Testis (tissue), 3 donors: ENCODE measurements around the gene VAMP5. TPM values are rescaled to one million over a fixed set of nuclear protein-coding genes. Genes with fewer than 3 reads are reported as not detected.

ENCODE experiments used
- DNase-seq: peaks from one replicate; pipeline ENCODE4 v3.0.0-alpha.2; 2019
- H3K27ac ChIP-seq, 2 donors: fragments of 200-600 bp; sonication (generic); one replicate each; pipeline ENCODE4 v1.5.1; 2019
- H3K27me3 ChIP-seq: fragments of 200-600 bp; sonication (generic); one replicate; pipeline ENCODE4 v1.5.1; 2019
- H3K36me3 ChIP-seq: fragments of 200-600 bp; sonication (generic); one replicate; pipeline ENCODE4 v1.5.1; 2017; ENCODE audit warnings: low read depth; ENCODE audit errors: missing control alignments
- H3K4me1 ChIP-seq: fragments of 200-600 bp; sonication (generic); one replicate; pipeline ENCODE4 v1.5.1; 2019
- H3K4me3 ChIP-seq, 2 donors: fragments of 200-600 bp; sonication (generic); one replicate each; pipeline ENCODE4 v1.5.1; 2017 to 2019
- H3K9me3 ChIP-seq: fragments of 200-600 bp; sonication (generic); one replicate; pipeline ENCODE4 v1.5.1; 2017
- POLR2A ChIP-seq: fragments of 450-650 bp; IDR thresholded peaks from one replicate; pipeline ENCODE4 v1.6.1; 2017; ENCODE audit warnings: antibody characterized with exemption, mild to moderate bottlenecking, moderate library complexity
- WGBS, 2 donors: methylation state at CpG; one replicate each; pipeline ENCODE4 v1.1.5; 2018; 5-methylcytosine and 5-hydroxymethylcytosine counted together
- intact Hi-C: fragments of 100-400 bp; cut with DNase I; formaldehyde crosslinking; loops from one replicate; pipeline ENCODE4 v1.15.1; 2023; ENCODE audit warnings: low total_unique reads
- polyA plus RNA-seq: library from polyadenylated mRNA; stranded (reverse); fragments of 350-450 nt; fragmentation: Illumina TruSeq; extraction: RNeasy Lipid Tissue Mini Kit (QIAGEN cat#74804); gene quantifications from one replicate; pipeline ENCODE4 v1.2.3, GENCODE V29; 2014; ENCODE audit warnings: low read depth, low replicate concordance; ENCODE audit not compliant: insufficient read depth
- total RNA-seq, 2 donors: library from RNA; depleted of rRNA; stranded (reverse); fragments of >200 nt; gene quantifications; one replicate each; pipeline ENCODE4 v1.2.3, GENCODE V29; 2016
- TF ChIP-seq, protein P1 (sequence below), 3 experiments: fragments of 450-650 bp in 2 of 3; fragments of 200-600 bp in 1 of 3; sonication (generic) in 1 of 3; IDR thresholded peaks; one replicate each; pipeline ENCODE4 v1.5.1; 2016 to 2019; ENCODE audit warnings: antibody characterized with exemption in 3 of 3, mild to moderate bottlenecking in 2 of 3, moderate library complexity in 1 of 3

The VAMP5 gene
- total and polyA plus RNA-seq, 3 donors from 2014 or later = 4.9 to 36.8 (median 17.5) TPM

DNA sequence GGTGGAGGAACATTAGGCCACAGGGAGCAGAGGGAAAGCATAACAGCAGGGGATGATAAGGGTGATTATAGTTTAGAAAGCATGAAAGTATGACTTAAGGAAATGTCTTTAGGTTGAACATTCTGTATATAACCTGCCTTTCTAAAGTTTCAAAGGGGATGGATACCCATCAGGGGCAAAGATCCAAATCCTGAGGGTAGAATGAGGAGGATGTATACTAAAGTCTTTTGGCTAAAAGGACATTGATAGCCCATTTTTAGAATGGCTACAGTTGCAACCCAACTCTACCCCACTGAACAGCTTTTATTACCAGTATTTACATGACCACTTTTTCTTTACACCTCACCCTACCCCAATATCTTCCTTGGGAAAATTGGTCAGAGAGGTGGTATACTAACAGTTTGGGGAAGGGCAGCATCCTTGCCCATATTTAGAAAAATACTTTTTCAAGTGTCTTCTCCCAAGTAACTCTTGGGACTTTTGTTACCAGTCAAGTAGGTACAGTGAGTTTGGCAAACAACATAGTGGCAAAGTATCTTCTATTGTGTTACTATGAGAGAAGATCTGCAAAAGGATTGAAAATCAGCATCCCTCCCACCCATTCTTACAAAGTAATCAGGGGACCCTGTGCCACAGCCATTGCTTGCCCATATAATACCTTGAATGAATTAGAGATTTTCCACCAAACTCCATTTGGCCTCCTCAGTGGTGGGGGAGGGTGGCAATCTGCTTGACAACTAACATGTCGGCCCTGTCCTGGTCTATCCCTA lies 37.0 kb upstream of the VAMP5 start:
- 90 to 100% methylated on average over 1 of the region's 1 CpG for WGBS, 2 donors
- no peak overlapping the region for H3K27ac ChIP-seq
- no peak for DNase-seq
- TF ChIP-seq, protein P1, sequence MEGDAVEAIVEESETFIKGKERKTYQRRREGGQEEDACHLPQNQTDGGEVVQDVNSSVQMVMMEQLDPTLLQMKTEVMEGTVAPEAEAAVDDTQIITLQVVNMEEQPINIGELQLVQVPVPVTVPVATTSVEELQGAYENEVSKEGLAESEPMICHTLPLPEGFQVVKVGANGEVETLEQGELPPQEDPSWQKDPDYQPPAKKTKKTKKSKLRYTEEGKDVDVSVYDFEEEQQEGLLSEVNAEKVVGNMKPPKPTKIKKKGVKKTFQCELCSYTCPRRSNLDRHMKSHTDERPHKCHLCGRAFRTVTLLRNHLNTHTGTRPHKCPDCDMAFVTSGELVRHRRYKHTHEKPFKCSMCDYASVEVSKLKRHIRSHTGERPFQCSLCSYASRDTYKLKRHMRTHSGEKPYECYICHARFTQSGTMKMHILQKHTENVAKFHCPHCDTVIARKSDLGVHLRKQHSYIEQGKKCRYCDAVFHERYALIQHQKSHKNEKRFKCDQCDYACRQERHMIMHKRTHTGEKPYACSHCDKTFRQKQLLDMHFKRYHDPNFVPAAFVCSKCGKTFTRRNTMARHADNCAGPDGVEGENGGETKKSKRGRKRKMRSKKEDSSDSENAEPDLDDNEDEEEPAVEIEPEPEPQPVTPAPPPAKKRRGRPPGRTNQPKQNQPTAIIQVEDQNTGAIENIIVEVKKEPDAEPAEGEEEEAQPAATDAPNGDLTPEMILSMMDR (IDR thresholded peaks at IDR 0.05) = no peak
- TF ChIP-seq POLR2A = no peak
- peaks cover under 1% of the 10 kb centered on the region for H3K4me1 ChIP-seq
- no peak overlapping the region for H3K4me3 ChIP-seq
- H3K27me3 ChIP-seq = no peaks in the 10 kb centered on the region
- intact Hi-C loops = no loop called here
- no peaks in the 10 kb centered on the region for H3K36me3 ChIP-seq
- no peaks in the 10 kb centered on the region for H3K9me3 ChIP-seq

DNA sequence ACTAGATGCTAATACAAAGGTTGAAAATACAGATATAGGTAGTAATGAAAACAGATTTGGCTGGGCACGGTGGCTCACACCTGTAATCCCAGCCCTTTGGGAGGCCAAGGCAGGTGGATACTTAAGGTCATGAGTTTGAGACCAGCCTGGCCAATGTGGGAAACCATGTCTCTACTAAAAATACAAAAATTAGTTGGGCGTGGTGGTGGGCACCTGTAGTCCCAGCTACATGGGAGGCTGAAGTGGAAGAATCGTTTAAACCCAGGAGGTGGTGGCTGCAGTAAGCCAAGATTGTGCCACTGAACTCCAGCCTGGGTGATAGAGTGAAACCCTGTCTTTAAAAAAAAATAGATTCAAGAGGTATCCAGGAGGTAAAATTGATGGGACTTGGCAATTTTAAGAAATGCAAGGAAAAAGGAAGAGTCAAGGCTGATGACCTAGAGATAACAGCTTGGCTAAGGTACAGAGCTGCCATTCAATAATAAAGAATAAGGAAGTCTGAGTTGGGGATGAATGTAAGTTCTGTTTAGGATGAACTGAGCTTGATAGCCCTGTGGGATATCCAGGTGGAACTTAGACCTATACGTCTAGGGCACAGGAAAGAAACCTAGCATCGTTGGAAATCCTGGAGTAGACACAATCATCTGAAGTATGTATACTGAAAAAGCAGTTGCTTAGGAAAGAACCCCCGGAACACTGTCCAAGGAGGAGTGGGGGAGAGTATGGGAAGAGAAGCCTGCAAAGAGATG lies 36.2 kb upstream of the VAMP5 start:
- Histone ChIP-seq H3K9me3 (no peaks in the 10 kb centered on the region), H3K4me3 (no peak overlapping the region), H3K36me3 (no peaks in the 10 kb centered on the region), H3K4me1 (no peaks in the 10 kb centered on the region), H3K27me3 (no peaks in the 10 kb centered on the region), H3K27ac (no peak overlapping the region)
- WGBS, 2 donors = 76 to 77% methylated on average over 6 of the region's 6 CpGs
- no peak for DNase-seq
- no peak for TF ChIP-seq POLR2A
- intact Hi-C loops = no loop called here

DNA sequence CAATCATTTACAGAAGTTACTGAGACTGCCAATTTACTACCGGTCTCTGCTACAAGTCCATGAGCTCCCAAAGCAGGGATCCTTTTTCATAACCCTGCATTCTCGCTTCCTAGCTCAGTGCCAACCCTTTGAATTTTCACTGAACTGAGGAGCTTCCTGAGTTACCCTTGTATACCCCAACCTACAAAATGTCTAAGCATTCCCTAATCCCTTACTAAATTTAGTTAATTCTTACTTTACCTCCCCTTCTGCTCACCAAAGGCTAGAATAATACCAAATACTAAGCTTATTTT lies 35.7 kb upstream of the VAMP5 start:
- no peaks in the 10 kb centered on the region for H3K36me3 ChIP-seq
- no peaks in the 10 kb centered on the region for H3K27me3 ChIP-seq
- H3K4me3 ChIP-seq = no peak overlapping the region
- DNase-seq = no peak
- intact Hi-C loops = no loop called here
- no peak overlapping the region for H3K27ac ChIP-seq
- H3K4me1 ChIP-seq = no peaks in the 10 kb centered on the region
- TF ChIP-seq, protein P1 (IDR thresholded peaks at IDR 0.05) = no peak
- TF ChIP-seq POLR2A = no peak
- H3K9me3 ChIP-seq = no peaks in the 10 kb centered on the region
- 57 to 61% methylated on average over 2 of the region's 2 CpGs for WGBS, 2 donors

DNA sequence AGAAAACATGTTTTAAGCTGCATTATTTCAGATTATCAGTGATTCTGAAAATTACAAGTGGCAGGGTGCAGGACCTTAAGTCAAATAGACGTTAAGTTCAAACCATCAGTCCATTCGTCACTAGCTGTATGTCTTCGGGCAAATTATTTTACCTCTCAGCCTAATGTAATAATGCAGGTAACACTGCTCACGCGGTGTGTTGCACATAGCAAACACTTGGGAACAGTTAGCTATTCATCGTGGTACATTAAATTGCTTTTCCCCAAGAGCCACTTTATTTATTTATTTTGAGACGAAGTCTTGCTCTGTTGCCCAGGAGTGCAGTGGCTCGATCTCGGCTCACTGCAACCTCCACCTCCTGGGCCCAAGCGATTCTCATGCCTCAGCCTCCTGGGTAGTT lies 35.1 kb upstream of the VAMP5 start:
- WGBS, 2 donors = 88 to 89% methylated on average over 10 of the region's 10 CpGs
- TF ChIP-seq POLR2A = no peak
- TF ChIP-seq, protein P1 (IDR thresholded peaks at IDR 0.05) = no peak
- Histone ChIP-seq H3K9me3 (no peaks in the 10 kb centered on the region), H3K36me3 (no peaks in the 10 kb centered on the region), H3K4me1 (no peaks in the 10 kb centered on the region), H3K27ac (no peak overlapping the region), H3K27me3 (no peaks in the 10 kb centered on the region), H3K4me3 (no peak overlapping the region)
- intact Hi-C loops = no loop called here
- no peak for DNase-seq

DNA sequence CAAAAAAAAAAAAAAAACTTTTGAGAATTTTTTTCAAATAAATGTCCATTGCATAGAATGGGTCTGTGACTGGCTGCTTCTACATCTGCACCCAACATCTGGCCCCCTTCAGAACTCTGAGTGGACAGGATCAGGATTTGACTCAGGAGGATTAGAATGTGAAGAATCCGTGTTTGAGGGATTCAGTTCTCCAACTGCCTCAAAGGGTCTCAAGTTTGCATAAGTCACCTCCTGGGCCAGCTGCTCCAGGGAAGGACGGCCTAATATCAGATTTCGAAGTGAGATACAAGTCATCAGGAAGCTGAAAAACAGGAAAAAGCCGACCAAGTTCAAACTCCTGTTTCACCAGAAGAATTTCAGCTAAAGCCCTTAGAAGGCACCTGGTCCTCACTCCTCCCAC lies 34.4 kb upstream of the VAMP5 start:
- intact Hi-C loops = loop anchor here (5.0 kb wide), 1 partner anchor 118 kb away; no protein-coding TSS in a partner anchor
- 65 to 74% methylated on average over 4 of the region's 4 CpGs for WGBS, 2 donors
- no peak overlapping the region for H3K4me3 ChIP-seq
- peak overlapping the region in 1 of 2 donors; percentile 1 for H3K27ac ChIP-seq
- no peak for TF ChIP-seq POLR2A
- TF ChIP-seq, protein P1 (IDR thresholded peaks at IDR 0.05) = no peak
- no peaks in the 10 kb centered on the region for H3K9me3 ChIP-seq
- no peaks in the 10 kb centered on the region for H3K27me3 ChIP-seq
- DNase-seq = no peak
- no peaks in the 10 kb centered on the region for H3K36me3 ChIP-seq
- no peaks in the 10 kb centered on the region for H3K4me1 ChIP-seq
